ENCODE data around the gene SPON1. TPM values are rescaled to one million over a fixed set of nuclear protein-coding genes. Genes with fewer than 3 reads are reported as not detected.

SPON1 gene
- total RNA-seq, 2 experiments from 2014 or later = 0.96 to 1.4 TPM

DNA sequence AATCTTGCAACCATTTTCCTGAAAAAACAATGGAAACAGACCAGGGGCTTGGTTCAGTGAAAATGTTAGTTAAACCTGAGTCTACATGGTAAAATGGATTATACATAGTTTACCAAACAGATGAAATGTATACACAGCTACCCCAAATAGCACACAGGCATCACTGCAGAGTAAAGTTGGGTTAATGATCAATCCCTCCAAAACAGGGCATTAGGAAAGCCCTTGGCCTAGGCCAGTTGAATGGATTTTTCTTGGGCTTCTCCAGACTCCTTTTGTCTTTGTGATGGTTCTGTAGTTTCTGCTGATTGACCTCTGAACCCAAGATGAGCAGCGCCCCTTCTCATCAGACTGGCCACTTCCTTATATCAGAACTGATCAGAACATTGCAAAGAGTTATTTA lies 222.9 kb downstream of the SPON1 start:
- Mint-ChIP-seq H3K27ac (no peak overlapping the region), H3K36me3 (ENCODE audit: low read depth) (no peaks in the 10 kb centered on the region), H3K4me1 (ENCODE audit: low read depth) (no peaks in the 10 kb centered on the region), H3K4me3 (no peak overlapping the region), H3K27me3 (no peaks in the 10 kb centered on the region), H3K9me3 (no peaks in the 10 kb centered on the region)
- ATAC-seq (no peak), DNase-seq (no peak)
- TF ChIP-seq, protein P1, sequence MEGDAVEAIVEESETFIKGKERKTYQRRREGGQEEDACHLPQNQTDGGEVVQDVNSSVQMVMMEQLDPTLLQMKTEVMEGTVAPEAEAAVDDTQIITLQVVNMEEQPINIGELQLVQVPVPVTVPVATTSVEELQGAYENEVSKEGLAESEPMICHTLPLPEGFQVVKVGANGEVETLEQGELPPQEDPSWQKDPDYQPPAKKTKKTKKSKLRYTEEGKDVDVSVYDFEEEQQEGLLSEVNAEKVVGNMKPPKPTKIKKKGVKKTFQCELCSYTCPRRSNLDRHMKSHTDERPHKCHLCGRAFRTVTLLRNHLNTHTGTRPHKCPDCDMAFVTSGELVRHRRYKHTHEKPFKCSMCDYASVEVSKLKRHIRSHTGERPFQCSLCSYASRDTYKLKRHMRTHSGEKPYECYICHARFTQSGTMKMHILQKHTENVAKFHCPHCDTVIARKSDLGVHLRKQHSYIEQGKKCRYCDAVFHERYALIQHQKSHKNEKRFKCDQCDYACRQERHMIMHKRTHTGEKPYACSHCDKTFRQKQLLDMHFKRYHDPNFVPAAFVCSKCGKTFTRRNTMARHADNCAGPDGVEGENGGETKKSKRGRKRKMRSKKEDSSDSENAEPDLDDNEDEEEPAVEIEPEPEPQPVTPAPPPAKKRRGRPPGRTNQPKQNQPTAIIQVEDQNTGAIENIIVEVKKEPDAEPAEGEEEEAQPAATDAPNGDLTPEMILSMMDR (IDR thresholded peaks at IDR 0.05) = no peak
- CTCF ChIA-PET = no interaction called here
- POLR2A ChIA-PET = no interaction called here
- intact Hi-C loops (cut with micrococcal nuclease) = loop anchor here (10.0 kb wide), 1 partner anchor 59 kb away; no protein-coding TSS in a partner anchor

DNA sequence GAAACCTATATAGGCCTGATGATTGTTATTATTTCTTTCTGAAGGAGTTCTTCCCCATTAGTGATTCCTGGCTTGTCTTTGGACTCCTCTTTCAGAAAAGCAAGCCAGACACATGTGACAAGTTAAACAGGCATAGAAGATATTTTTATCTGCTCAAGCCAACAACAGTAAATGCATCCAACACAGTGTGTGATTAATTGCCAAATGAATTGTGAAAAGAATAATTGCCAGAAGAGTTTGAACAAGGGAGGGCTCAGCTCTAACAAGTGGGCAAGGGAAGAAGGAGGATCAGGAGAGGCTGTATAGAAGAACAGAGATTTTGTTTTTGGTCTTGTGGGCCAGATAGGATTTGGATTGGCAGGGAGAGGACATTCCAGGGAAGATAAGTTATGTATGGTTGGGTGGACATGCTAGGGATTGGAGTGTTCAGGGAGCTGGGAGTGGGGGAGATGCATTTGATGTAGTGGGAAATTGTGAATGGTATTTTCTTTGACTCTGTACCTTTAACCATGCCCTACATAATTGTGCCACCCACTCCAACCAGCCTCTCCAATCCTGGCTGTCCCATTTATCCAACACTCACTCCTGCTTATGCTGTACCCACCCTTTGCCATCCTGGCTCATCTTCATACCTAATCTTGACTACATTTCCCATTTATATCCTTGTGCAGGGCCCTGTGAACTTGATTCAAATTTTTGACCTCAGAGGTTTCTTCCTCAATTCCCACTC lies 223.7 kb downstream of the SPON1 start:
- ChIA-PET CTCF (interaction anchor here (1.6 kb wide), 1 partner anchor 19 kb away, joined by 3 read pairs; no protein-coding TSS in a partner anchor), POLR2A (no interaction called here)
- TF ChIP-seq, protein P1 (IDR thresholded peaks at IDR 0.05) = no peak
- Mint-ChIP-seq H3K4me3 (no peak overlapping the region), H3K36me3 (ENCODE audit: low read depth) (no peaks in the 10 kb centered on the region), H3K27me3 (no peaks in the 10 kb centered on the region), H3K27ac (no peak overlapping the region), H3K9me3 (no peaks in the 10 kb centered on the region), H3K4me1 (ENCODE audit: low read depth) (no peaks in the 10 kb centered on the region)
- intact Hi-C loops (cut with micrococcal nuclease) = loop anchor here (10.0 kb wide), 1 partner anchor 59 kb away; no protein-coding TSS in a partner anchor
- DNase-seq (no peak), ATAC-seq (no peak)

DNA sequence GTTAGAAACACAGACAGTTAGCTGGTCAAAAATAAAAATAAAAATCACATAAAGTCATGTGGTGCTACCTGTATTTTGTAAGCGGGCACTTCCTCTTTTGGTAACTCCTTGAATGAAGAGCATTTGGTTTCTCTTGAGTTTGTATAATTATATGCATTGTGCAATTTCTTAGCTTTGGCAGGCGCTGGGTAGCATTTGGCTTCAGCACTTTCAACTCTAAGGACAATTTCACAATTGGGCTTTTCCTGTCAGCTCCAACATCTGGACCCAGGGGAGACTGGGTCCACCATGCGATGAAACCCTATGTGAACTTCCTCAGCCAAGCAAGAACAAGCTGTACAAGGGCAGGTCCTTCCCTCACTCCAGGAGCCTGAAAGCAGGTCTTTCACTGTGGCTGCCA lies 227.4 kb downstream of the SPON1 start:
- no peaks in the 10 kb centered on the region for H3K36me3 Mint-ChIP-seq (ENCODE audit: low read depth)
- DNase-seq = no peak

DNA sequence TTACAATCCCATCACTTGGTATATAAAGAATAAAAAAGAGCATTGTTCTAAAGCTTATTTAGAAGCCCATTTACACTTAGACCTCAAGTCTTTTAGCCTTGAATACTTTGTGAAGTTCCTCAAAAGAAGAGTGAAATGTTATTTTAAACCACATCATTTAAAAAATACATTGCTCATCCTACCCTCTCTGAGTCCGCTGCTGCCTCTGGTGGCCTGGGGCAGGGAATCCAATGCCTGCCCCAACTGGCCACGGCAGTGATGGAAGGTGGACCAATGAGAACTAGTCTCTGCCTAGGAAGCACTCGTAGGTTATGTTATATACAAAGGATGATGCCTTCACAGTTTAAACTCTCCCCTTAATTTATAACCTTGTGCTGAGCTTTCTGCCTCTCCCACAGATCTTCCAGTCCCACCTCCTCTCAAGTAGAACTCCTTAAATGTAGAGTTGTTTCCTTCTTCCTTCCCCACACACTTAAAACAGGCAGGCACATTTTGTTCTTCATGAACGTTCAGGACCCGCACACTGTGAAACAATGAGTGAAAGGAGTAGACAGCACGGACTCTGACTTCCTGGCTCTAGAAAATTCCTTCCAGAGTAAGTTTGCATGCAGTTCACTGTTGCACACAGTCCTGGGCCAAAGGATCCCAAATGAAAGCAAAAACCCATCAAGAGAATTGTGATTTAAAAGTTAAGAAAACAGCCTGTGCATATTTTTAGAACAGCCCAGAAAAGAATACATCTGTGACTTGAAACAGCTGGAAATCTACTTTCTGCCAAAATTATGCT lies 228.7 kb downstream of the SPON1 start:
- Mint-ChIP-seq H3K36me3 (ENCODE audit: low read depth) (no peaks in the 10 kb centered on the region), H3K9me3 (no peaks in the 10 kb centered on the region), H3K4me3 (no peak overlapping the region), H3K27me3 (no peaks in the 10 kb centered on the region), H3K4me1 (ENCODE audit: low read depth) (no peaks in the 10 kb centered on the region), H3K27ac (no peak overlapping the region)
- CTCF ChIA-PET = interaction anchor here (1.6 kb wide), 1 partner anchor 42 kb away, joined by 5 read pairs; no protein-coding TSS in a partner anchor
- POLR2A ChIA-PET = interaction anchor here (0.7 kb wide), 1 partner anchor 26 kb away, joined by 3 read pairs; no protein-coding TSS in a partner anchor
- TF ChIP-seq, protein P1 (IDR thresholded peaks at IDR 0.05) = no peak
- intact Hi-C loops (cut with micrococcal nuclease) = no loop called here
- ATAC-seq (no peak), DNase-seq (no peak)

More for the DNA sequence above, 227.4 kb downstream of the SPON1 start:
- Mint-ChIP-seq H3K27me3 (no peaks in the 10 kb centered on the region), H3K4me3 (no peak overlapping the region), H3K4me1 (ENCODE audit: low read depth) (no peaks in the 10 kb centered on the region), H3K9me3 (no peaks in the 10 kb centered on the region), H3K27ac (no peak overlapping the region)
- CTCF ChIA-PET = interaction anchor here (1.3 to 1.6 kb wide), 2 partner anchors 14 to 41 kb away, joined by 3 to 5 read pairs; no protein-coding TSS in a partner anchor
- intact Hi-C loops (cut with micrococcal nuclease) = loop anchor here (10.0 kb wide), 1 partner anchor 55 kb away; no protein-coding TSS in a partner anchor
- ATAC-seq = no peak
- POLR2A ChIA-PET = interaction anchor here (0.7 kb wide), 1 partner anchor 27 kb away, joined by 3 read pairs; no protein-coding TSS in a partner anchor
- TF ChIP-seq, protein P1 (IDR thresholded peaks at IDR 0.05) = no peak

Data from activated CD8-positive, alpha-beta T cell treated with anti-CD3 and anti-CD28 coated beads for 36 hours (primary cell).